Skeletal muscle cell (primary cell): Measurements from ENCODE around the gene GPHA2.

ENCODE experiments used
- DNase-seq: peaks from one replicate; pipeline ENCODE4 v3.0.0-alpha.2; 2010; ENCODE audit warnings: low read depth
- H3K4me3 ChIP-seq: 2 replicates; pipeline ENCODE4 v1.5.1; 2011; ENCODE audit warnings: low read depth, mild to moderate bottlenecking, control low read depth, low read length, moderate library complexity

Gene GPHA2

DNA sequence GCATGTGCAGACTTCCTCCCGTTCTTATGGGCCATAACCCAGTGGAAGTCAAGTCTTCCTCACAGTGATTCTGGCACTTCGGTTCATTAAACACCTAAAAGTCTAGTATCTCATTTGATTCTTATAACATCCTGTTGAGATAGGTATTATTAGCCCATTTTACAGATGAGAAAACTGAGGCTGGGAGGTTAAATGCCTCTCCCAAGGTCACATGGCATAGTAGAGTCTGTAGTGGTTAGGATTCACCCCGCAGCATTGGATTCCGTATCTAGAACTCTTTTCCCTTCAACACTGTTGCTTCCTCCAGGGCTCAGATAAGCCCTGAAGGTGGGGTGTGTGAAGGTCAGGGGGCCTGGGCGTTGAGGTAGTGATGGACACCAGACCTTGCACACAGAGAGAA, 3.4 kb downstream of the GPHA2 start:
- H3K4me3 ChIP-seq, result no peak overlapping the region
- no peak for DNase-seq

DNA sequence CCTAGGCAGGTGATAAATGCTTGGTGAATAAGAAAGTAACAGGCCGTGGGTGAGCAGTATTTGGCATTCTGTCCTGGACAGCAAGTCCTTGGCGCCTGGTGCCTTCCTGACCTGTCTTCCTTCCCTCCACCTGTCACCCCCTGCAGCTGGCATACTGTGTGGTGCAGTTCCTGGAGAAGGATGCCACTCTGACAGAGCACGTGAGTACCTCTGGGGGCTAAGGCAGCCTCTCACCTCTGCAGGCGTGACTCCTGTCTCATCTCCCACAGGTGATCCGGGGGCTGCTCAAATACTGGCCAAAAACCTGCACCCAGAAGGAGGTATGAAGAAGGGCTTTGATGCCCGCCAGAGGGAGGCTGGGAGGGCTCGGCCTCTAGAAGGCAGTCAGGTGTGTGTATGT, 4.4 kb downstream of the GPHA2 start:
- DNase-seq, result no peak
- H3K4me3 ChIP-seq, result no peak overlapping the region

DNA sequence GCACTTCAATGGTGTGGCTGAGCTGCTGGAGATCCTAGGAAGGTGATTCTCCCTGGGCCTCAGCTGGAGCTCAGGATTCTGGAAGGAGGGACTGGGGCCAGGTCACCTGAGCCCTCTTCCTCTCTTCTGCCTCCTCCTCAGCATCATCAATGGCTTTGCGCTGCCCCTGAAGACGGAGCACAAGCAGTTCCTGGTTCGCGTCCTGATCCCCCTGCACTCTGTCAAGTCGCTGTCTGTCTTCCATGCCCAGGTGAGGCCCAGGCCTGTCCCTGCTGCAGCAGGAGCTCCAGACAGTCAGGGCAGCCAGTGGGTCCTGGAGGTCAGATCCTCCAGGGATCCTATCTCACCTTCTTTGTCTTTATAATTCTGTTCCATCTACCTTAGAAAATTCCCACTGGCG, 5.4 kb downstream of the GPHA2 start:
- no peak overlapping the region for H3K4me3 ChIP-seq

DNA sequence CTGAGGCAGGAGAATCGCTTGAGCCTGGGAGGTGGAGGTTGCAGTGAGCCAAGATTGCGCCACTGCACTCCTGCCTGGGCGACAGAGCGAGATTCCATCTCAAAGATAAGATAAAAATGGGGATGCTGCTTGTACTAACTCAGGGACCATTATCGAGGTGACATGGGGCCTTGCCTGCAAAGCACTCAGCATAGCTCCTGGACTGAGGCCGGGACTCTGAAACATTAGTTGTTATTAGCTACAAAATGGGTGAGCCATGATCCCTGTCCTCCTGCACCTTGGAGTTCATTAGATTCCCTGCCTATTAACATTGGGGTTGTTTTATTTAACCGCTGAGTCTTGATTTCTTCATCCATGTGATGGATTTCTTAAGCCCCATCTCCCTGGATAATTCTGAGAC, 6.1 kb downstream of the GPHA2 start:
- no peak overlapping the region for H3K4me3 ChIP-seq
- DNase-seq, result no peak

More for the DNA sequence above, 5.4 kb downstream of the GPHA2 start:
- DNase-seq, result no peak

DNA sequence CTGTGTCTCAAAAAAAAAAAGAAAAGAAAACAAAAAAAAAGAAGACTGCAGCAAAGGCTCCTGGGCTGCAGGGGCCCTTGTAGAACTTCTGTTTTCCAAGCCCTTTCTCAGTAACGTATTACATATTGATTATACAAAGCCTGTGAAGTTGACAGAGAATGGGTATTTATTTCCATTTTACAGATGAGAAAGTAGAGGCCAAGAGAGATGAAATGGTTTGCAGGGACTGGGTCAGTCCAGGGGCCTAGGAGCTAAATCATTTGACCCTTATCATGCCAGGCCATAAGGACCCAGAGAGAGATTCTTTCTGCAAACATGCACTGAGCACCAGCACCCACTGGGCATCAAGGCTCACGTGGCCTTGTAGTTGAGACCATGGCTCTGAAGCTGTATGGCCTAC, 6.7 kb downstream of the GPHA2 start:
- no peak overlapping the region for H3K4me3 ChIP-seq
- no peak for DNase-seq

DNA sequence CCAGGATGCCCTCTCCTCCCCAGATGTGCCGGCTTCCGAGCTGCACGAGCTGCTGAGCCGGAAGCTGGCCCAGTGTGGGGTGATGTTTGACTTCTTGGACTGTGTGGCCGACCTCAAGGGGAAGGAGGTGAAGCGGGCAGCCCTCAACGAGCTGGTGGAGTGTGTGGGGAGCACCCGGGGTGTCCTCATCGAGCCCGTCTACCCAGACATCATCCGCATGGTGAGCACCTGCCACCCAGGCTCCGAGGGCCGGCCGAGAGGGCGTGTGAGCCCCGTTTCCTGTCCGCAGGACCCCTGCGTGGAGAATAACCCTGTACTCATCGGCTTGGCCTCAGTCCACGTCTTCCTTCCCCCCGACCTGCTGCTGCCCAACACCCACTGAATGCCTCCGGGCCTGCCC, 9.0 kb downstream of the GPHA2 start:
- DNase-seq, result no peak
- no peak overlapping the region for H3K4me3 ChIP-seq

DNA sequence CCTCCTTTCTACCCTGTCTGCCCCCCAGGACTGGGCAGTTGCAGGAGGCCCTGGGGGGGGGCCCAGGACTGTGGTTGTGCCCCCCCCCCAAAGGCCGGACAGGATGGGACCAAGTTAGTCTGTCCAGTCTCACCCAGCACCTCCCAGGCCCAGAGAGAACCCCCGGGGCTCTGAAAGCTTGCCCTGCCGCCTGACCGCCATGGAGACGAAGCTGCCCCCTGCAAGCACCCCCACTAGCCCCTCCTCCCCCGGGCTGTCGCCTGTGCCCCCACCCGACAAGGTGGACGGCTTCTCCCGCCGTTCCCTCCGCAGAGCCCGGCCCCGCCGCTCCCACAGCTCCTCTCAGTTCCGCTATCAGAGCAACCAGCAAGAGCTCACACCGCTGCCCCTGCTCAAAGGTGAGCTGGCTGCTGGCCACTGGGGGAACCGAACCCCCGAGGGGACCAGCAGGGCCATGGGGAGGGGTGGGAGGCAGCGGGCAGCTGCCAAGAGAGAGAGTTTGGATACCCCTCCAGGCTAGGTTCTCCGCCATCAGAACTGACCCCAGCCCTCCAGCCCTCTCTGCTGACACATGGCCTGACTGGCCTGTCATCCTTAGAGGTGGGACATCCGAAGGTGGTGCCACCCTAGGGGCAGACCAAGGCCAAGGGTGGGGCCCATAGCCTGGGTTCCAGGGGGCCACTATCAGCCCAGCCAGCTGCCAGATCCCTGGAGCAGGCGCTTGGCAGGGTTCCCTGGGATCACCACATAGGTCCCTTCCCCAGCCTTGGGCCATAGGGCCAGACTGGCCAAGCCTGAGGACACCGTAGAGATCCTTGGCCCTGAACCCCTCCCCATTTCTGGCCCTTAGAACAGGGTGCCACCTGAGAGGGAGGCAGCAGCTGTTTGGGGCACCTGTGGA, 9.9 kb downstream of the GPHA2 start:
- H3K4me3 ChIP-seq, result peak overlapping the region; percentile 95
- DNase-seq, result no peak

DNA sequence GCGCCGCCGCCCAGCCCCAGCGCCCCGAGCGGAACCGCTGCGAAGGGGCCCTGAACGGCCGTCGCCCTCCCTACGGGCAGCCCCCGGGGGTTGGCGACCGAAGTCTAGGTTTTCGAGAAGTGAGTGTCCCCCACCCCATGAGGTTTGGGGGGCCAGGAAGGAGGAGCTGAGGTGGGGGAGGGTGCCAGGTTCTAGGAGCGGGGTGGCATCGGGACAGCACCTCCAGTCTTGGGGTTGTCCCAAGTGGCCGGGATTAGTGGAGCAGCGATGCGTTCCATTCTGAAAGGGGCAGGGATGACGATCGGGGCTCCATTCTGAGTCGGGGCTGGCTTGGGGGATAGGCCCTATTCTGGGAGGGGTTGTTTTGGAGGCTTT, 10.8 kb downstream of the GPHA2 start:
- H3K4me3 ChIP-seq, result peak overlapping the region; percentile 95
- DNase-seq, result no peak

DNA sequence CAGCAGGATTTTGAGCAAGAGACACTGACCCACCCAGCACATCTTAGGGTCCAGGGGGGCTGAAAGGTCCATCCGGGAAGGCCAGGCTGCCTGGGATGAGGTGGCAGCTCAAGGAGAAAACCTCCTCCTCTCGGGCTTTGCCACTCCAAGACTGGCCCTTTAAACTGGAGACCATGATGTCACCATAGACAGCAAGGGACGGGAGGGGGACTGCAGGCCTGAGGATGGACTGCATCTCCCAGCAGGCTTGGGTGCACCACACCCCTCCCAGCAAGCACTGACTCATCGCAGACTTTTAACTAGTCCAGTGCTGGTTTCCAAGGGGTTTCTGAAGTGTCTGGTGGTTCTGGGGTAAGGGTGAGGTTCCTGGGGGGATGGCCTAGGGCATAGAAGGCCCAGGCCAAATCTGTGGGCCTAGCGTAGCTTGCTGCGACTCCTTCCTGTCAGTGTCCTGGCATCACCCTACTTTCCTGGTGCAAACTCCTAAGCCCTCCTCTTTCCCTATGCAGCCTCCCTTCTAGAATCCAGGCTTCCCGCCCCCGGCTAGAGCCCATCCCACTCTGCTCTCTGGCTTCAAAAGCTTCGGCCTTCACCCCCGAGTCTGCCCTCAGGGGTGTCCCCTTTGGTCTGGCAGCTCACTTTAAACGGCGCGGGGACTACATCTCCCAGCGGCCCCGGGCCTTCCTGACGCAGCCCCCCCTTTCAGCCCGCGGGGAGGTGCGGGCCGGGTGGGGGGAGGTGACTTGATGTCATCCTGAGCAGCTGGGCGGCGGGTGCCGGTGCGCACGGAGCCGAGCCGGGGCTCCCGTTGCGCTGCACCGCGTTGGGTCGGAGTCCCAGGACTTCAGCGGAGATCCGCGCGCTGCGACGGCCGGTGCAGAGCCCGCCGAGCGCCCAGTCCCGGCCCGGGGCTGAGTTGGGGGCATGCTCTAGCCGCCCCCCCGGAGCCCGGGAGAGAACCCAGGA, 11.5 kb downstream of the GPHA2 start, which contains the start of gene PPP2R5B:
TSS of gene PPP2R5B (plus strand) at position 746 of the 966 bp plus-strand sequence. CDS start 1,046 bp downstream, outside the sequence.
- peak; percentile 87 for DNase-seq
- peak within 1 kb of the TSS; percentile 95 for H3K4me3 ChIP-seq

DNA sequence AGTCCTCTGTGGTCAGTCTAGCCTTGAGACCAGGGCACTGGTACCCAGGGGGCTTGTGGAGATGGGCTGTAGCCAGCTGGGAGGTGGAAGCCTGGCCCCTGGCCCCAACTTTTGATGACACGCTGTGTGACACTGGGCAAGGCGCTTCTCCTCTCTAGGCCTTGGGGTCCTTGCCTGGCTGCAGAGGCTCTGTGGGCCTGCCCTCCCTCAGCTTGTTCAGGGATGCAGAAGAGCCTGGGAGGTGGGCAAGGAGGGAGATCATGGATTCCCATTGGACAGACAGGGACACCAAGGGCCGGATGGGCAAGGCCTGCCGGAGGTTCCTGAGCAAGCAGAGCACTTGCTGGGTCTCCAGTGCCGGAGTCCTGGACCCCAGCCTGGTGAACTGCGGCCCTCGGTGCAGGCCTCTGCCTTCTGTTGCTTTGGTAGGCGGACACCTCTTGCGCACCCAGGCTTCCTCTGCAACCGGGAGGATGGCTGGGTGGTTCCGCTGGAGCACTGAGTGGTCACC, 12.5 kb downstream of the GPHA2 start:
- H3K4me3 ChIP-seq, result no peak overlapping the region
- no peak for DNase-seq

DNA sequence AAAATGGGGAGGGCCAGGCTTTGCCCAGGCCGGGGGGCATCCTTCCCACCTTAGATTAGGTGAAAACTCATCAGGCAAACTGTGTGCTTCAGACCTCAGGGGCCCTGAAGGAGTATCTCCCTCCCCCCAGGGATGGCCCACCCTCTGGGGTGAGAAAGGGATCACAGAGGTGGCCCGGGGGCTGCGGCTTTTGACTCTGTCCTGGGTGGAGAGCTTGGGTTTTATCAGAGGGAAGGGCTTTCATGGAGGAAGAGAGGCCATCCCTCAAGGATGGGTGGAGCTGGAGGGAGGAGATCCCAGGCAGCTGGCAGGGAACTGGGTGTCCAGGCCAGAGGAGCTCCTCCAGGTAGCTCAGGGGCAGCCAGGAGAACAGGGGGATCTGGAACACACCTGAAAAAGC, 14.3 kb downstream of the GPHA2 start:
- no peak overlapping the region for H3K4me3 ChIP-seq
- DNase-seq, result no peak

DNA sequence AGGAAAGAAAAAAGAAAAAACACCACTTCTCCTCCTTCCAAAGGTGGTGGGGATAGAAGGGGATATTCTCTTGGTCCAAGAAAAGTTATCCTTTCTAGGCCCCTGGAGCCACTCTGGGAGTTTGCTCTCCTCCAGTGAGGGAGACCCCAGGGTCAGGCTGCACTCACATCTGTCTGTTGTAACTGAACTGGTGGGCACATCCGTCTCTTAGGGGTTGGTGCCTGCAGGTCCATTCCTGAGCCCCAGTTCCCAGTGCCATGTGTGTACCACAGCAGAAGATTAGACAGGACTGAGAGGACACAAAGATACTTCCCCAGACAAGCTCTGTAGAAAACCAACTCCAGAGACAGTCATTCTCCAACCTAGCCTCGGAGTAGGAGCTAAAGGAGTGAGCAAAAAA, 15.6 kb downstream of the GPHA2 start:
- H3K4me3 ChIP-seq, result no peak overlapping the region
- no peak for DNase-seq

DNA sequence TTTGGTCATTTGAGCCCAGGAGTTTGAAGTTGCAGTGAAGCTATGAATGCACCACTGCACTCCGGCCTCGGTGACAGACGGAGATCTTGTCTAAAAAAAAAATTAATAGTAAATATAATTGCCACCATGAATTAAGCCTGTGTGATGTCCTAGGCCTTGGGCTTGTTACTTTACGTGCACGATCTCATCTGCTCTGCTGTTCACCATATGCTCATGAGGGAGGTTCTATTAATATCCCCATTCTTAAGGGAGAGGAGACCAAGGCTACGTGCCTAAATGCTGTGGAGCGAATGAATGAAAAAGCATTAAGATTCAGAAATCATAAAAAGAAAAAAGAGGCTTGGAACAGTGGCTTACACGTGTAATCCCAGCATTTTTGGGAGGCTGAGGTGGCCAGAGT, 16.1 kb downstream of the GPHA2 start:
- DNase-seq, result no peak
- H3K4me3 ChIP-seq, result no peak overlapping the region

DNA sequence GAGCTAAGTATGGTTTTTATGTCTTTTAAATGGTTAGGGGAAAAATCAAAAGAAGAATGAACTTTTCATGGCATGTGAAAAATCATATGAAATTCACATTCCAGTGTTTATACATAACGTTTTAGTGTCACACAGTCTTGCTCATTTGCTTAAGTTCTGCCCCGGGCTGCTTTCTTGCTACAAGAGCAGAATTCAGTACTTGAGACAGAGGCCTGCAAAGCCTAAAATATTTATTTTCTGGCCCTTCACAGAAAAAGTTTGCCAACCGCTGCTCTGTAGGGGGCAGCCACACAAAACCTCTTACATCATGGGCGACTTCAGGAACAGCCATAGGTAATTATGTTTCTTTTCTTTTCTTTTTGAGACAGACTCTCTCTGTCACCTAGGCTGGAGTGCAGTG, 17.7 kb downstream of the GPHA2 start:
- peak; percentile 17 for DNase-seq
- H3K4me3 ChIP-seq, result peak overlapping the region; percentile 50

DNA sequence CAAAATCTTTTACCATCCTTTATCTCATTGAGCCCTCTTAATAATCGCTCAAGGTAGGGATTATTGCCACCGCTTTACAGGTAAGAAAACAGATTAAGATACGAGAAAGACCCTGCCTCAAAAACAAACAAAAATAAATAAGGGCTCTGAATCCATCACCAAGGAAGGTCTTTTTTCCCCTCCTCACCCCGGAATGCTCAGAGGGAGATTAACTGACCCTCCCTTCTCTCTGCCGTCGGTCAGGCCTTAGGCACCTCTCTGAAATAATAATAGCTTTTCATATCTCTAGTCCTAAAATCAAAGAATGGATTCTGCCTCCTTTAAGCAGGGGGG, 18.1 kb downstream of the GPHA2 start:
- DNase-seq, result no peak
- H3K4me3 ChIP-seq, result peak overlapping the region; percentile 50

DNA sequence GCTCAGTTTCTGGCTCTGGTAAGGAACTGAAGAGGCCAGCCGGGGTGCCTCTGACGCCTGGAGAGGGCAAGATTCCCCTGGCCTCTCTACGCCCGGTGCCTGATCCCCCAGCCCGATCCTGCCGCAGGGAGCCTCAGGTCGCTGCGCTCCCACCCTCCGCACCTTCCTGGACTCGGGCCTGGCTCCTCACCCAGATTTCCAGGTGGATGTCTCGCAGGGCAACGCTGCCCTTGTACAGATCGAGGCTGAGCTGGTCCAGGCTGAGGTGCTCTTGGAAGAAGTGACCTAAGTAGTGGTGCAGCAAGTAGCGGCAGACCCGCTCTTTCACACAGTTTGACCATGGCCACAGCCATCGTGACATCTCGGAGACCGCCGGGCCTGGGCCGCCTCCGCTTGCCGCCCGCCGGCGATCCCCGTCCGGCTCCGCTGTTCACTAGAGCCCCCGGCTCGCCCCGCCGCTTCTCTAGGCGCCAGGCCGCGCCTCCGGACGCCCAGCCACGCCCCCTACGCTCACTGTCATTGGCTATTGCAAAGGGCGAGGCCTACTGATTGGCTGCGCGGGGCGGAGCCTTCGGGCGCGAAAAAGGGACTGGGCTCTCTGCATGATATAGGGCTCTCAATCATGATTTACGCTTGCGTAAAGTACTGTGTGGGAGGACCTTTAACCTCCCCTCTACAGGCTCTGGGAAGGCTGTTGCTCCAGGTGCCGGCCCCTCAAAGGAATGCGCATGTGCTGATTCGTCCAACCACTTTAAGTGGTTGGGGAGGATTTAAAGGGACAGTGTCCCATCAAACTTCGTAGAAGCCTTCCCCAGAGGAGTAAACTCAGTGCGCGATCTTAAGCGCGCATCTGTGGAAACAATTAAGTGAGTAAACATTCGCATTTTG, 18.7 kb downstream of the GPHA2 start, which contains the start of gene ATG2A:
TSS of gene ATG2A (minus strand) at position 435 of the 888 bp plus-strand sequence. CDS start at position 361, 74 bp downstream.
- DNase-seq, result peak; percentile 99
- peak within 1 kb of the TSS; percentile 97 for H3K4me3 ChIP-seq

DNA sequence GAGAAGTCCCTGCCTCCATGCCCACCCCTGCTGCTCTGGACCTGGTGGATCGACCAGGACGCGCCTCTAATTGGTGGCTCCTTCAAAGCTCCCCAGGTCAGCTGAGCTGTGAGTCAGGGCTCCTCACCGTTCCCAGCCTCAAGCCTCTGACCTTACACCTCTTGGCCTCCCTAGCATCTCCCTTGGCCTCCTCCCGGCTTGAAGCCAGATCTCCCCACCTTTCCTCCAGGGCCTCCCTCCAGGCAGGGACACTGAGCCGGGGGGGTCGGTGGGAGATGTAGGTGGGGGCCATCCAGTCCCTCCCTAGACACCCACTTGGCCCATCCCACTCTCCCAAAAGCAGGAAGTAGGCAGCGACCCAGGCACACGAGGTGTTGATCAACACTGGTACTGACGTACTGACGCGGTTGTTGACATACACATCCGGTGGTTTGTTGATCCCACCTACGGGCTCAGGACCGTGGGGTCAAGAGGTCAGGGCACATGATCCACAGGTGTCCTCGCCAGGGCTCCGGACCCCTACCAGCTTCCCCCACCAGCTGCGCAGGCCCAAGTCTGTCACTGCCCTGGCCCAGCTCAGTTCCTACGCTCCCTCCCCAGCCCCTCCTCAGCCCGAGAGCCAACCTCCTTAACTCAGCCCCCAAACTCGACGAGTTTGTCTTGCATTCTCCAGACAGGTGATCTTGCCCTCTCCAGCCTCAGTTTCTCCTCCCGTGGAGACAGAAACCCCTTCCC, 19.5 kb downstream of the GPHA2 start:
- DNase-seq, result no peak
- H3K4me3 ChIP-seq, result peak overlapping the region; percentile 97

DNA sequence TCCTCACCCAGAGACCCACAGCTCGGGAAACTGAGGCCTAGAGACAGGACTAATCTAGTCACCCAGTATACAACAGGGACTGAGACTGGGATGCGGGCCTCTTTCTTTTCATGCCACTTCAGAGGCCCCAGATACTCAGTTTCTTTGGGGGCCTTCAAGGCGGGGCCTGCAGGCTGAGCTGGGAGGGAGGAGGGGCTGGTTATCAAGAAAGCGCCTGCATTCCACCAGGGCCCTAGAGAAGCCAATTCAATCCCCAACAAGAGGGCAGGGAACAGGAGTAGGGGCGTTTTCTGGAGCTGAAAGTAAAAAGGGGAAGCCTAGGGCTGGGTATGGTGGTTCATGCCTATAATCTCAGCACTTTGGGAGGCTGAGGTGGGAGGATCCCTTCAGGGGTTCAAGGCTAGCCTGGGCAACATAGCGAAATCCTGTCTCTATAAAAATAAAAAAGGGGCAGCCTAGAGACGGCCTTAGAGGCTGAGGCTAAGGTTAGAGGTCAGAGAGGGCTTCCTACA, 20.3 kb downstream of the GPHA2 start:
- no peak for DNase-seq
- peak overlapping the region; percentile 97 for H3K4me3 ChIP-seq
